ENCODE data around the gene OR4D1. TPM values are rescaled to one million over a fixed set of nuclear protein-coding genes. Genes with fewer than 3 reads are reported as not detected.

OR4D1 gene
- total and polyA plus RNA-seq, 2 of the 13 experiments (the other 11 are each of a cell fraction or from before 2014, with no cell fraction given) = not detected

DNA sequence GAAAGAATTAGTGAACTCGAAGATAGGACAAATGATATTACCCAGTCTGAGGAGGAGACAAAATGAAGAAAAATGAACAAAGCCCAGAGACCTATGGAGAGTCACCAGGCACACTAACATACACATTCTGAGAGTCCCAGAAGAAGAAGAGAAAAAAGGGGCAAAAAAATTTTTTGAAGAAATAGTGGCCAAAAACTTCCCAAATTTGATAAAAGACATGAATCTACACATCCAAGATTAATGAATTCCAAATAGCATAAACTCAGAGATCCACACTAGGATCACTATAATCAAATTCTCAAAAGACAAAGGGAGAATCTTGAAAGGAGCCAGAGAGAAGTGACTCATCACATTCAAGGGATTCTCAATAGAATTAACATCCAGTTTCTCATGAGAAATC, 3.4 kb upstream of the OR4D1 start:
- no peak overlapping the region for H3K27ac ChIP-seq (ENCODE audit: extremely low read length, insufficient read depth, low read length)
- no TSS peak for BruUV-seq (replicated peaks)
- in situ Hi-C loops (cut with HindIII; ENCODE audit: extremely low pct_ligation_motif_present, low pct_unique_long_range_greater_than_20kb) (no loop called here), intact Hi-C loops (cut with micrococcal nuclease; ENCODE audit: unreplicated experiment) (no loop called here)
- no peak overlapping the region for H2AFZ ChIP-seq (ENCODE audit: low read length)
- no peak overlapping the region for H3K4me3 ChIP-seq (replicated peaks in 1 of 3; ENCODE audit: insufficient read depth in 1 of 3, low read depth in 2 of 3, low read length in 3 of 3)
- H3K9me3 ChIP-seq (ENCODE audit: low read length) = no peaks in the 10 kb centered on the region
- no peaks in the 10 kb centered on the region for H3K79me2 ChIP-seq (ENCODE audit: insufficient read depth, low read length)
- no peak for DNase-seq (ENCODE audit: low spot score)
- no peaks in the 10 kb centered on the region for H4K20me1 ChIP-seq (ENCODE audit: insufficient read depth, low read length)
- 0% methylated on average over 1 of the region's 1 CpG for WGBS (ENCODE audit: low lambda C conversion rate)
- no peaks in the 10 kb centered on the region for H3K4me1 ChIP-seq (ENCODE audit: insufficient read depth, low read length)
- H3K9ac ChIP-seq (ENCODE audit: insufficient read depth, low read depth, low read length) = no peak overlapping the region
- peaks cover 0 to 24% of the 10 kb centered on the region in 2 experiments for H3K27me3 ChIP-seq (ENCODE audit: control insufficient read depth in 1 of 2, insufficient read depth in 2 of 2, low read length in 2 of 2)
- CTCF ChIA-PET (ENCODE audit: low intra/inter-chr PET ratio, low total read pairs) = no interaction called here
- POLR2A ChIA-PET = no interaction called here
- H3K36me3 ChIP-seq (replicated peaks in 1 of 2; ENCODE audit: control insufficient read depth in 1 of 2, insufficient read depth in 2 of 2, low read length in 2 of 2) = no peaks in the 10 kb centered on the region
- H3K4me2 ChIP-seq (ENCODE audit: low read depth, low read length) = no peak overlapping the region
- no peak for ATAC-seq
- FAIRE-seq = no peak
- TF ChIP-seq ZNF256 (CRISPR knock-in tag; conservative IDR thresholded peaks at IDR 0.05) (no peak), KMT2A (CRISPR knock-in tag; IDR thresholded peaks at IDR 0.05) (no peak), GABPB1 (CRISPR knock-in tag; IDR thresholded peaks at IDR 0.05) (no peak), KDM4B (CRISPR knock-in tag; IDR thresholded peaks at IDR 0.05) (no peak)
- TF ChIP-seq, protein P1, sequence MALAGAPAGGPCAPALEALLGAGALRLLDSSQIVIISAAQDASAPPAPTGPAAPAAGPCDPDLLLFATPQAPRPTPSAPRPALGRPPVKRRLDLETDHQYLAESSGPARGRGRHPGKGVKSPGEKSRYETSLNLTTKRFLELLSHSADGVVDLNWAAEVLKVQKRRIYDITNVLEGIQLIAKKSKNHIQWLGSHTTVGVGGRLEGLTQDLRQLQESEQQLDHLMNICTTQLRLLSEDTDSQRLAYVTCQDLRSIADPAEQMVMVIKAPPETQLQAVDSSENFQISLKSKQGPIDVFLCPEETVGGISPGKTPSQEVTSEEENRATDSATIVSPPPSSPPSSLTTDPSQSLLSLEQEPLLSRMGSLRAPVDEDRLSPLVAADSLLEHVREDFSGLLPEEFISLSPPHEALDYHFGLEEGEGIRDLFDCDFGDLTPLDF (CRISPR knock-in tag; IDR thresholded peaks at IDR 0.05) = no peak
- TF ChIP-seq, protein P2, sequence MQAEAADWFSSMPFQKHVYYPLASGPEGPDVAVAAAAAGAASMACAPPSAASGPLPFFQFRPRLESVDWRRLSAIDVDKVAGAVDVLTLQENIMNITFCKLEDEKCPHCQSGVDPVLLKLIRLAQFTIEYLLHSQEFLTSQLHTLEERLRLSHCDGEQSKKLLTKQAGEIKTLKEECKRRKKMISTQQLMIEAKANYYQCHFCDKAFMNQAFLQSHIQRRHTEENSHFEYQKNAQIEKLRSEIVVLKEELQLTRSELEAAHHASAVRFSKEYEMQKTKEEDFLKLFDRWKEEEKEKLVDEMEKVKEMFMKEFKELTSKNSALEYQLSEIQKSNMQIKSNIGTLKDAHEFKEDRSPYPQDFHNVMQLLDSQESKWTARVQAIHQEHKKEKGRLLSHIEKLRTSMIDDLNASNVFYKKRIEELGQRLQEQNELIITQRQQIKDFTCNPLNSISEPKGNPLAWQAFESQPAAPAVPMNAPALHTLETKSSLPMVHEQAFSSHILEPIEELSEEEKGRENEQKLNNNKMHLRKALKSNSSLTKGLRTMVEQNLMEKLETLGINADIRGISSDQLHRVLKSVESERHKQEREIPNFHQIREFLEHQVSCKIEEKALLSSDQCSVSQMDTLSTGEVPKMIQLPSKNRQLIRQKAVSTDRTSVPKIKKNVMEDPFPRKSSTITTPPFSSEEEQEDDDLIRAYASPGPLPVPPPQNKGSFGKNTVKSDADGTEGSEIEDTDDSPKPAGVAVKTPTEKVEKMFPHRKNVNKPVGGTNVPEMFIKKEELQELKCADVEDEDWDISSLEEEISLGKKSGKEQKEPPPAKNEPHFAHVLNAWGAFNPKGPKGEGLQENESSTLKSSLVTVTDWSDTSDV (CRISPR knock-in tag; IDR thresholded peaks at IDR 0.05) = no peak
- TF ChIP-seq, protein P3, sequence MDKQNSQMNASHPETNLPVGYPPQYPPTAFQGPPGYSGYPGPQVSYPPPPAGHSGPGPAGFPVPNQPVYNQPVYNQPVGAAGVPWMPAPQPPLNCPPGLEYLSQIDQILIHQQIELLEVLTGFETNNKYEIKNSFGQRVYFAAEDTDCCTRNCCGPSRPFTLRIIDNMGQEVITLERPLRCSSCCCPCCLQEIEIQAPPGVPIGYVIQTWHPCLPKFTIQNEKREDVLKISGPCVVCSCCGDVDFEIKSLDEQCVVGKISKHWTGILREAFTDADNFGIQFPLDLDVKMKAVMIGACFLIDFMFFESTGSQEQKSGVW (CRISPR knock-in tag; IDR thresholded peaks at IDR 0.05; ENCODE audit: borderline replicate concordance) = no peak
- TF ChIP-seq, protein P4, sequence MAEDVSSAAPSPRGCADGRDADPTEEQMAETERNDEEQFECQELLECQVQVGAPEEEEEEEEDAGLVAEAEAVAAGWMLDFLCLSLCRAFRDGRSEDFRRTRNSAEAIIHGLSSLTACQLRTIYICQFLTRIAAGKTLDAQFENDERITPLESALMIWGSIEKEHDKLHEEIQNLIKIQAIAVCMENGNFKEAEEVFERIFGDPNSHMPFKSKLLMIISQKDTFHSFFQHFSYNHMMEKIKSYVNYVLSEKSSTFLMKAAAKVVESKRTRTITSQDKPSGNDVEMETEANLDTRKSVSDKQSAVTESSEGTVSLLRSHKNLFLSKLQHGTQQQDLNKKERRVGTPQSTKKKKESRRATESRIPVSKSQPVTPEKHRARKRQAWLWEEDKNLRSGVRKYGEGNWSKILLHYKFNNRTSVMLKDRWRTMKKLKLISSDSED (CRISPR knock-in tag; IDR thresholded peaks at IDR 0.05) = no peak
- TF ChIP-seq, protein P5, sequence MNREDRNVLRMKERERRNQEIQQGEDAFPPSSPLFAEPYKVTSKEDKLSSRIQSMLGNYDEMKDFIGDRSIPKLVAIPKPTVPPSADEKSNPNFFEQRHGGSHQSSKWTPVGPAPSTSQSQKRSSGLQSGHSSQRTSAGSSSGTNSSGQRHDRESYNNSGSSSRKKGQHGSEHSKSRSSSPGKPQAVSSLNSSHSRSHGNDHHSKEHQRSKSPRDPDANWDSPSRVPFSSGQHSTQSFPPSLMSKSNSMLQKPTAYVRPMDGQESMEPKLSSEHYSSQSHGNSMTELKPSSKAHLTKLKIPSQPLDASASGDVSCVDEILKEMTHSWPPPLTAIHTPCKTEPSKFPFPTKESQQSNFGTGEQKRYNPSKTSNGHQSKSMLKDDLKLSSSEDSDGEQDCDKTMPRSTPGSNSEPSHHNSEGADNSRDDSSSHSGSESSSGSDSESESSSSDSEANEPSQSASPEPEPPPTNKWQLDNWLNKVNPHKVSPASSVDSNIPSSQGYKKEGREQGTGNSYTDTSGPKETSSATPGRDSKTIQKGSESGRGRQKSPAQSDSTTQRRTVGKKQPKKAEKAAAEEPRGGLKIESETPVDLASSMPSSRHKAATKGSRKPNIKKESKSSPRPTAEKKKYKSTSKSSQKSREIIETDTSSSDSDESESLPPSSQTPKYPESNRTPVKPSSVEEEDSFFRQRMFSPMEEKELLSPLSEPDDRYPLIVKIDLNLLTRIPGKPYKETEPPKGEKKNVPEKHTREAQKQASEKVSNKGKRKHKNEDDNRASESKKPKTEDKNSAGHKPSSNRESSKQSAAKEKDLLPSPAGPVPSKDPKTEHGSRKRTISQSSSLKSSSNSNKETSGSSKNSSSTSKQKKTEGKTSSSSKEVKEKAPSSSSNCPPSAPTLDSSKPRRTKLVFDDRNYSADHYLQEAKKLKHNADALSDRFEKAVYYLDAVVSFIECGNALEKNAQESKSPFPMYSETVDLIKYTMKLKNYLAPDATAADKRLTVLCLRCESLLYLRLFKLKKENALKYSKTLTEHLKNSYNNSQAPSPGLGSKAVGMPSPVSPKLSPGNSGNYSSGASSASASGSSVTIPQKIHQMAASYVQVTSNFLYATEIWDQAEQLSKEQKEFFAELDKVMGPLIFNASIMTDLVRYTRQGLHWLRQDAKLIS (CRISPR knock-in tag; IDR thresholded peaks at IDR 0.05) = no peak
- TF ChIP-seq, protein P6, sequence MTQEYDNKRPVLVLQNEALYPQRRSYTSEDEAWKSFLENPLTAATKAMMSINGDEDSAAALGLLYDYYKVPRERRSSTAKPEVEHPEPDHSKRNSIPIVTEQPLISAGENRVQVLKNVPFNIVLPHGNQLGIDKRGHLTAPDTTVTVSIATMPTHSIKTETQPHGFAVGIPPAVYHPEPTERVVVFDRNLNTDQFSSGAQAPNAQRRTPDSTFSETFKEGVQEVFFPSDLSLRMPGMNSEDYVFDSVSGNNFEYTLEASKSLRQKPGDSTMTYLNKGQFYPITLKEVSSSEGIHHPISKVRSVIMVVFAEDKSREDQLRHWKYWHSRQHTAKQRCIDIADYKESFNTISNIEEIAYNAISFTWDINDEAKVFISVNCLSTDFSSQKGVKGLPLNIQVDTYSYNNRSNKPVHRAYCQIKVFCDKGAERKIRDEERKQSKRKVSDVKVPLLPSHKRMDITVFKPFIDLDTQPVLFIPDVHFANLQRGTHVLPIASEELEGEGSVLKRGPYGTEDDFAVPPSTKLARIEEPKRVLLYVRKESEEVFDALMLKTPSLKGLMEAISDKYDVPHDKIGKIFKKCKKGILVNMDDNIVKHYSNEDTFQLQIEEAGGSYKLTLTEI (CRISPR knock-in tag; conservative IDR thresholded peaks at IDR 0.05) = no peak
- TF ChIP-seq, protein P7, sequence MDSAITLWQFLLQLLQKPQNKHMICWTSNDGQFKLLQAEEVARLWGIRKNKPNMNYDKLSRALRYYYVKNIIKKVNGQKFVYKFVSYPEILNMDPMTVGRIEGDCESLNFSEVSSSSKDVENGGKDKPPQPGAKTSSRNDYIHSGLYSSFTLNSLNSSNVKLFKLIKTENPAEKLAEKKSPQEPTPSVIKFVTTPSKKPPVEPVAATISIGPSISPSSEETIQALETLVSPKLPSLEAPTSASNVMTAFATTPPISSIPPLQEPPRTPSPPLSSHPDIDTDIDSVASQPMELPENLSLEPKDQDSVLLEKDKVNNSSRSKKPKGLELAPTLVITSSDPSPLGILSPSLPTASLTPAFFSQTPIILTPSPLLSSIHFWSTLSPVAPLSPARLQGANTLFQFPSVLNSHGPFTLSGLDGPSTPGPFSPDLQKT (CRISPR knock-in tag; IDR thresholded peaks at IDR 0.05; ENCODE audit: borderline replicate concordance) = no peak

All from HepG2 (cell line).